ENCODE data around the gene CELF2. TPM values are rescaled to one million over a fixed set of nuclear protein-coding genes. Genes with fewer than 3 reads are reported as not detected.

The CELF2 gene
- total RNA-seq, 4 donors from 2014 or later, result 106 to 127 (median 120) TPM

GRCh38 chr10:11245981-11246590, 228.4 kb downstream of the CELF2 start:
- WGBS, 2 donors, result 92 to 93% methylated on average over 9 of the region's 9 CpGs
- TF ChIP-seq EP300 (IDR thresholded peaks at IDR 0.05) (no peak), CTCF (IDR thresholded peaks at IDR 0.05) (no peak), POLR2A (IDR thresholded peaks at IDR 0.05) (no peak)
- no peaks in the 10 kb centered on the region for H3K9me3 ChIP-seq
- no peak for DNase-seq (ENCODE audit: low spot score in 2 of 2)
- H3K4me3 ChIP-seq, result no peak overlapping the region
- peaks cover 0 to 65% (median 14%) of the 10 kb centered on the region in 4 donors for H3K4me1 ChIP-seq
- H3K27me3 ChIP-seq, result no peaks in the 10 kb centered on the region
- H3K36me3 ChIP-seq, result peaks cover 0 to 60% (median 8%) of the 10 kb centered on the region in 3 donors
- no peak overlapping the region for H3K27ac ChIP-seq

- no peak overlapping the region for H3K27ac ChIP-seq
- no peak for DNase-seq (ENCODE audit: low spot score in 2 of 2)
- H3K27me3 ChIP-seq, result no peaks in the 10 kb centered on the region
- H3K4me1 ChIP-seq, result peaks cover 0 to 60% (median 14%) of the 10 kb centered on the region in 4 donors
- WGBS, 2 donors, result 90 to 95% methylated on average over 24 of the region's 24 CpGs
- H3K36me3 ChIP-seq, result peaks cover 0 to 68% (median 13%) of the 10 kb centered on the region in 3 donors
- TF ChIP-seq CTCF (IDR thresholded peaks at IDR 0.05) (no peak), POLR2A (IDR thresholded peaks at IDR 0.05) (no peak), EP300 (IDR thresholded peaks at IDR 0.05) (no peak)
- no peak overlapping the region for H3K4me3 ChIP-seq
- no peaks in the 10 kb centered on the region for H3K9me3 ChIP-seq
Observed at GRCh38 chr10:11246752-11247467, 229.2 kb downstream of the CELF2 start.

GRCh38 chr10:11249152-11249807, 231.6 kb downstream of the CELF2 start:
- Histone ChIP-seq H3K9me3 (no peaks in the 10 kb centered on the region), H3K4me1 (peaks cover 0 to 42% (median 5%) of the 10 kb centered on the region in 4 donors), H3K4me3 (no peak overlapping the region), H3K27me3 (no peaks in the 10 kb centered on the region), H3K27ac (no peak overlapping the region), H3K36me3 (peaks cover 0 to 69% (median 13%) of the 10 kb centered on the region in 3 donors)
- DNase-seq (ENCODE audit: low spot score in 2 of 2), result no peak
- 61 to 63% methylated on average over 10 of the region's 10 CpGs for WGBS, 2 donors
- no peak for TF ChIP-seq CTCF (IDR thresholded peaks at IDR 0.05)
- no peak for TF ChIP-seq EP300 (IDR thresholded peaks at IDR 0.05)
- no peak for TF ChIP-seq POLR2A (IDR thresholded peaks at IDR 0.05)

GRCh38 chr10:11249808-11250195, 232.1 kb downstream of the CELF2 start:
- 54 to 66% methylated on average over 2 of the region's 2 CpGs for WGBS, 2 donors
- no peak overlapping the region for H3K4me3 ChIP-seq
- no peaks in the 10 kb centered on the region for H3K27me3 ChIP-seq
- H3K4me1 ChIP-seq, result peaks cover 0 to 42% (median 3%) of the 10 kb centered on the region in 4 donors
- no peak for TF ChIP-seq POLR2A (IDR thresholded peaks at IDR 0.05)
- TF ChIP-seq CTCF (IDR thresholded peaks at IDR 0.05), result peak in 1 of 5 experiments; percentile 13
- no peak for TF ChIP-seq EP300 (IDR thresholded peaks at IDR 0.05)
- H3K27ac ChIP-seq, result no peak overlapping the region
- H3K36me3 ChIP-seq, result peaks cover 0 to 72% (median 13%) of the 10 kb centered on the region in 3 donors
- no peak for DNase-seq (ENCODE audit: low spot score in 2 of 2)
- H3K9me3 ChIP-seq, result no peaks in the 10 kb centered on the region

- Histone ChIP-seq H3K36me3 (peaks cover 0 to 75% (median 13%) of the 10 kb centered on the region in 3 donors), H3K9me3 (no peaks in the 10 kb centered on the region), H3K4me1 (peaks cover 0 to 46% (median 3%) of the 10 kb centered on the region in 4 donors), H3K4me3 (no peak overlapping the region), H3K27me3 (no peaks in the 10 kb centered on the region), H3K27ac (no peak overlapping the region)
- 90 to 92% methylated on average over 5 of the region's 5 CpGs for WGBS, 2 donors
- TF ChIP-seq POLR2A (IDR thresholded peaks at IDR 0.05) (no peak), CTCF (IDR thresholded peaks at IDR 0.05) (no peak), EP300 (IDR thresholded peaks at IDR 0.05) (no peak)
- no peak for DNase-seq (ENCODE audit: low spot score in 2 of 2)
Observed at GRCh38 chr10:11250304-11250703, 232.6 kb downstream of the CELF2 start.
